ENCODE results near the gene SRGAP1.

The SRGAP1 gene

GRCh38 chr12:63928305-63928704 lies 83.8 kb downstream of the SRGAP1 start:
- no peak for TF ChIP-seq CTCF (IDR thresholded peaks at IDR 0.05; ENCODE audit: low read depth, low read length)
- no peak for DNase-seq (ENCODE audit: extremely low read depth, low read depth)

- no peak for DNase-seq (ENCODE audit: extremely low read depth, low read depth)
- no peak for TF ChIP-seq CTCF (IDR thresholded peaks at IDR 0.05; ENCODE audit: low read depth, low read length)
Observed at GRCh38 chr12:63929426-63929825, 84.9 kb downstream of the SRGAP1 start.

- DNase-seq (ENCODE audit: extremely low read depth, low read depth), result no peak
- no peak for TF ChIP-seq CTCF (IDR thresholded peaks at IDR 0.05; ENCODE audit: low read depth, low read length)
Observed at GRCh38 chr12:63930971-63931370, 86.5 kb downstream of the SRGAP1 start.

- no peak for TF ChIP-seq CTCF (IDR thresholded peaks at IDR 0.05; ENCODE audit: low read depth, low read length)
- no peak for DNase-seq (ENCODE audit: extremely low read depth, low read depth)
Observed at GRCh38 chr12:63931703-63932102, 87.2 kb downstream of the SRGAP1 start.

- no peak for DNase-seq (ENCODE audit: extremely low read depth, low read depth)
Observed at GRCh38 chr12:63934936-63935335, 90.4 kb downstream of the SRGAP1 start.

GRCh38 chr12:63935361-63935760 lies 90.9 kb downstream of the SRGAP1 start:
- DNase-seq (ENCODE audit: extremely low read depth, low read depth), result no peak
- TF ChIP-seq CTCF (IDR thresholded peaks at IDR 0.05; ENCODE audit: low read depth, low read length), result no peak

More at GRCh38 chr12:63934936-63935335, 90.4 kb downstream of the SRGAP1 start:
- no peak for TF ChIP-seq CTCF (IDR thresholded peaks at IDR 0.05; ENCODE audit: low read depth, low read length)

- no peak for TF ChIP-seq CTCF (IDR thresholded peaks at IDR 0.05; ENCODE audit: low read depth, low read length)
Observed at GRCh38 chr12:63937378-63938316, 93.1 kb downstream of the SRGAP1 start.

More at GRCh38 chr12:63937378-63938316, 93.1 kb downstream of the SRGAP1 start:
- peak; percentile 34 for DNase-seq (ENCODE audit: extremely low read depth, low read depth)
